A204.1 (cell line): ENCODE results near the gene ATP11A.
"Not testable (repeated sequence)": the region's sequence is repeated elsewhere in the genome, so short reads cannot be mapped to it uniquely, and the experiment has no call there.

Experiments used
- FAIRE-seq: peaks from 2 replicates; lab custom pipeline; 2012; peaks lifted over from hg19 to GRCh38; lab: Jason Lieb, UNC

ATP11A gene

GRCh38 chr13:112841303-112842015, 151.6 kb downstream of the ATP11A start:
- not testable (repeated sequence) for FAIRE-seq

GRCh38 chr13:112842343-112842856, 152.6 kb downstream of the ATP11A start:
- no peak for FAIRE-seq

GRCh38 chr13:112842931-112843391, 153.1 kb downstream of the ATP11A start:
- no peak for FAIRE-seq

DNA sequence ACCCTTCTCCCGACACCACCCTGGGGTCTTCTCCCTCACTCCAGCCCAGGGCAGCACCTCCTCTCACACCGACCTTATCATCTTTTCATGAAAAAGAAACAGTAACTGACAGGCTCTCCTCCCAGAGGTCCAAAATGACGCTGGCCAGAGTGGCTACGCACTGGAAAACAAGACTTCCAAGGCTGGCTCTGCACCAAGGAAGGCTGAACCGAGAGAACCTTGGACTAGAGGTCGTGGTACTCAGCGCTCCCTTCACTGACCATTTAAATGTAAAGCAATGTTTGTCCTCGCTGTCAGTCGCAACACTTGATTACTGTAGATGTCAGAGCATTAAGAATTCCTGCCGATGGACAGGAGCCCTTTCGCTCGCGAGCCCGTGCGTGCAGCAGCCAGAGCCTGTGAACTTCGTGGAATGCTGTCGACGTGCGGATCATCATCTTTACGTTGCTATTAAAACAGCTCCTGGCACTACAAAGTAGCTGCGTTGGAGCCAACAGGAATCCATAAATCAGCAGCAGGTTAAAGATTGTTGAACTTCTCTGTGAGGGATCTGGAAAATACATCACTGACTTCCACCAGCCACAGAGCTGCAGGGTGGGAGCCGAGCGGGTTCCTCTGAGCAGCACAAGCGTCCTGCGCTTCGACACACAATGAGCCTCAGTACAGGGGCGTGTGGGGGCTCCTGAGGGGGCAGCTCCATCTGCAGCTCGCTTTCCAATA, 153.7 kb downstream of the ATP11A start:
- FAIRE-seq, result no peak

DNA sequence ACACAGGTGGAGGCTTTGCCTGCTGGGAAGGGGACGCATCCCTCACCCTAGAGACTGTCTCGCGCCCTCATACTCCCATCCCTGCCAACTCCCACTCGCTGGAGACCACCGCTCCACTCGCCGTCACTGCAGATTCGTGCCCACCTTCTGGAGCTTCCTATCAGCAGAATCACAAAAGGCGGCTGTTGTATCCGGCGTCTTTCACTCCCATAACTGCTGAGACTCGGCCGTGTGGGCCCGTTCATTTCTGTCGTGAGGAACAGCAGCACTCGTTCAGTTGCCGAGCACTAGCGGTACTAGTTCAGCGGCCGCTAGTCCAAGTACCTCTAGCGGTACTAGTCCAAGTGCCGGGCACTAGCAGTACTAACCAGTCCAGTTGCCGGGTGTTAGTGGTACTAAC, 154.6 kb downstream of the ATP11A start:
- FAIRE-seq, result no peak

DNA sequence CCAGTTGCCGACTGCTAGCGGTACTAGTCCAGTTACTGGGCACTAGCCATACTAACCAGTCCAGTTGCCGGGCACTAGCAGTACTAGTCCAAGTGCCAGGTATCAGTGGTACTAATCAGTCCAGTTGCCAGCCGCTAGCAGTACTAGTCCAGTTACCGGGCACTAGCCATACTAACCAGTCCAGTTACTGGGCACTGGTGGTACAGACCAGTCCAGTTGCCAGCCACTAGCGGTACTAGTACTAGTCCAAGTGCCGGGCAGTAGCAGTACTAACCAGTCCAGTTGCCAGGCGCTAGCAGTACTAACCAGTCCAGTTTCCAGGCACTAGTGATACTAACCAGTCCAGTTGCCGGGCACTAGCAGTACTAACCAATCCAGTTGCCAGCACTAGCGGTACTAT, 155.0 kb downstream of the ATP11A start:
- FAIRE-seq, result no peak

DNA sequence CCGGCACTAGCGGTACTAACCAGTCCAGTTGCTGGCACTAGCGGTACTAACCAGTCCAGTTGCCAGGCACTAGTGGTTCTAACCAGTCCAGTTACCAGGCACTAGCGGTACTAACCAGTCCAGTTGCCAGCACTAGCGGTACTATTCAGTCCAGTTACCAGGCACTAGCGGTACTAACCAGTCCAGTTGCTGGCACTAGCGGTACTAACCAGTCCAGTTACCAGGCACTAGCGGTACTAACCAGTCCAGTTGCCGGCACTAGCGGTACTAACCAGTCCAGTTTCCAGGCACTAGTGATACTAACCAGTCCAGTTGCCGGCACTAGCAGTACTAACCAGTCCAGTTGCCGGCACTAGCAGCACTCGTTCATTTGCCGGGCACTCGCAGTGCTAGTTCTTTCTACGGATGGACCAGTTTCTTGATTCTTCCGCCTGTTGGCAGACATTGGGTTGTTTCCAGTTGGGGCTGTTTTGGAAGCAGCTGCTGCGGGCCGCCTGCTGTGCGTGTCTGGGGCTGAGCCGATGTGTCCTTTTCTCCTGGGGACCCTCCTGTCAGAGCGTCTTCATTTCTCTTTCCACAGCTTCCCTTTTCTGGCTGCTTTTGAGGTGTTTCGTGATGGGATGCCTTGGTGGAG, 155.8 kb downstream of the ATP11A start:
- FAIRE-seq, result no peak

GRCh38 chr13:112846411-112847115, 156.7 kb downstream of the ATP11A start:
- FAIRE-seq, result no peak

DNA sequence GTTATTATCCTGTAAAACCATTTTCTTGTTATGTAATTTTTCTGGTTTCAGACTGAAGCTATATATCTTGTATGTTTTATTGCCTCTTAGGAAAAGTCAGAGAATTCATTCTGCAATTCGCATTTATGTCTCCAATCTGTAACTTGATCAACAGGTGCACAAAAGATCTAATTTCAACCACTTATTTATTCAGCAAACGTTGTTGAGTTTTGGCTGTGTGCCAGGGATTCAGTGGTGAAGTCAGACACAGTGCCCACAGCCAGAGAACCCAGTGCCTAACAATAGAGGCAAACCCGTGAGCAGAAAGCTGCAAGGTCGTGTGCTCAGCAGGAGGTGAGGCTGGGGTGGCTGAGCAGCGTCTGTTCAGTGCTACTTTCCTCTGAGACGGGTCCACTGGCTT, 159.7 kb downstream of the ATP11A start:
- no peak for FAIRE-seq

DNA sequence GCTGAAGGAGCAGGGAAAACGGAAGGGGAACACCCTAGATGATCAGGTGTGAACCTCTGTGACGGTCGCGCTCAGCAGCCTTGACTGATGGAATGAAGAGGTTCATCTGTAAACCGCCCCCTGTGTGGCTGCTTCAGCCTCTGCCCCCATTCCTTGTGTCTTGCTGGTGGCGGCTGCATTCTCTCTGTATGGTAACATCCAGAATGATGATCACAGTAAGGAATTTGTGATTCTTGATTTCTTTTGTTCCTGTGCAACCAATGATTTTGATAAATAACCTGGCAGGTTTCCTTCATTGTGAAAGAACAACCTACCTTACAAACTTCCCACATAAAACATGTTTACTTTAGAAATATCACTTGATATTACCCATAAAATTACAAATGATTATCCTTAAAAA, 160.4 kb downstream of the ATP11A start:
- no peak for FAIRE-seq

- FAIRE-seq, result no peak
Measured at GRCh38 chr13:112851107-112852038, 161.5 kb downstream of the ATP11A start.

DNA sequence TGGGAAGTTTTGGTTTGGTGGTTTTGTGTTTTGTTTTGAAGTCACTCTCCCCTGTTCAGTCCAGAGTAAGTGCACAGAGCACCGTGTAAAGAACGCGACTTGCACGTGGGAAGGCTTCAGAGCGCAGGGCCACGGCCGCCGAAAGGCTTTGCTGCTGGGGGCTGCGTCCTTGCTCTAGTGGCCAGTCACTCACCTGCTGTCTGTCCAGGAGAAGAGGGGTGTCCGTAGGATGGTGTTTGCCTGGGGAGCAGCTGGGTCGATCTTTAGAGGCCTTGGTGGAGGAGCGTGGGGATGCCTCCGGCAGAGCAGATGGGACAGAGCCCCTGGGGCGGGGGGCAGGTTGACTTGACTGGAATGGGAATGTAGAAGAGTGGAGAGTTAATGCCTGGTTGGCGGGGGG, 162.6 kb downstream of the ATP11A start:
- FAIRE-seq, result no peak

DNA sequence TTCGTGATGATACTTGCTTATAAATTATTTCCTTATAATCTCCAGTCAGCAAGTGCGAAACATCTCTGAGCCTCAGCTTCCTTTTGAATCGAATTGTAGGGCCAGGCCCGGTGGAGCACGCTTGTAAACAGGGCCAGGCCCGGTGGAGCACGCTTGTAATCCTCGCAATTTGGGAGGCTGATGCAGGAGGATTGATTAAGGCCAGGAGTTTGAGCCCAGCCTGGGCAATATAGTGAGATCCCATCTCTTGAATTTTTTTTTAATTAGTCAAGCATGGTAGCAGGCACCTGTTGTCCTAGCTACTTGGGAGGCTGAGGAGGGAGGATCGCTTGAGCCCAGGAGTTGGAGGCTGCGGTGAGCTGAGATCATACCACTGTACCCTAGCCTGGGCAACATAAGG, 163.0 kb downstream of the ATP11A start:
- FAIRE-seq, result no peak

DNA sequence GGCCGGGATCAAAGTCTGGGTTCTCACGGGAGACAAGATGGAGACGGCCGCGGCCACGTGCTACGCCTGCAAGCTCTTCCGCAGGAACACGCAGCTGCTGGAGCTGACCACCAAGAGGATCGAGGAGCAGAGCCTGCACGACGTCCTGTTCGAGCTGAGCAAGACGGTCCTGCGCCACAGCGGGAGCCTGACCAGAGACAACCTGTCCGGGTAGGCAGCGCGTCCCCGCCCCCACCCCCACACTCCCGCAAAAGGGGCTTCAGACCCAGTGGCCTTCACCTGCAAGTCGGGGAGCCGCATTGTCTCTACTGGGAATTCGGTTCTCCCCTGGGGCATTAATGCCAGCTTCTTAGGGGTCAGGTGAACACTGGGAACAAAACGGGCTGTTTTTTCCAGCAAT, 164.5 kb downstream of the ATP11A start:
- no peak for FAIRE-seq

GRCh38 chr13:112855859-112856258, 166.0 kb downstream of the ATP11A start:
- FAIRE-seq, result no peak

DNA sequence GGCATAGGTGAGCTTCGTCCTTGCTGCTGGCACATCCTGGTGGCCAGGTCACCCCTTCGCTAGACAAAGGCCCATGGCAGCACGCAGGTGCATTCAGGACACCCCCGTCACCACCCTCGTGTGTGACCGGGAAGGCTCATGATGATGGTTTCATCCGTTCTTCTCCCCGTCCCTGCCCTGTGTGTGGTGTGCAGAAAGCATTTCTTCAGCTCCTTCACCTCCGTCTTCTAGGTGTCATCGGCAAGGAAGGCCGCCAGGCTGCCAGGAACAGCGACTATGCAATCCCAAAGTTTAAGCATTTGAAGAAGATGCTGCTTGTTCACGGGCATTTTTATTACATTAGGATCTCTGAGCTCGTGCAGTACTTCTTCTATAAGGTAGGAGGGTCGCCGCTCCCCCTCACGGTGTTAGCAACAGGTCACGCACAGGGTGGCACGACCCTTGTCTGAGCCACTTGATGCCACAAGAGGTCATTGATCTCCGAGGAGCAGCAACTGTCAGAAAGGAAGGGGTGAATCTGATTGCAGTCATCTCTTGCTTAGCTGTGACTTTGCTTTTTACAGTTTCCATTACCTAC, 168.2 kb downstream of the ATP11A start:
- no peak for FAIRE-seq

DNA sequence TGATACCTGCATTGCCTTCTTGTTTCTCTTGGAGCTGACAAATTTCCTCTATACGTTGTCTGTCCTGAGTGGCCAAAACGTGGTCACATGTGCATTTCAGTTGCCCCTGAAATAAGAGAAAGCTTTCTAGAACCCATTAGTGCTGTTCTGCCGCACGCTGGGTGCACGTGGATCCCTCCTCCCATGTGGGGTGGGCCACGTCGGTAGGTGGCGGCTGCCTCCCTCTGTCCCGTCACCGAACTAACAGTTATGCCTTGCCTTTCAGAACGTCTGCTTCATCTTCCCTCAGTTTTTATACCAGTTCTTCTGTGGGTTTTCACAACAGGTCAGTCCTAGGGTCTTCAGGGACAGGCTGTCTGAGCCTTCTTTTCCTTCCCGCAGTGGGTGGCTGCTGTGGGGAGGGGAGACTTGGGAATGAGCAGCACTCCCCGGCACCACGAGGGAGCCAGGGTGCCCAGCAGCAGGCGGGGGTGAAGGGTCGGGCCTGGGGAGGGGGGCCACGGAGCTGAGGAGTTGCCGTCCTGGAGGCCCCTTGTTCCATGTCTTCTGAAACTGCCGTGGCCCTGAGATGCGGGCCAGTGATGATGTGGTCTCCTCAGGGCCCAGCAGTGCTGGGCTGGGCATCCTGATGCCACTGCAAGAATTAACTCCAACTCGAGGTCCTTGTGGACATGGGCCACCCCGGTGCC, 169.4 kb downstream of the ATP11A start:
- no peak for FAIRE-seq

GRCh38 chr13:112859817-112860190, 170.0 kb downstream of the ATP11A start:
- no peak for FAIRE-seq

- FAIRE-seq, result no peak
Measured at GRCh38 chr13:112861876-112862615, 172.2 kb downstream of the ATP11A start.

- FAIRE-seq, result not testable (repeated sequence)
Measured at GRCh38 chr13:112863356-112863755, 173.5 kb downstream of the ATP11A start.
